H9 (cell line): ENCODE results near the gene ICE1. TPM values are rescaled to one million over a fixed set of nuclear protein-coding genes. Genes with fewer than 3 reads are reported as not detected.

Experiments used
- DNase-seq: peaks from one replicate; pipeline ENCODE4 v3.0.0-alpha.2; 2017
- H2AFZ ChIP-seq: one replicate; pipeline ENCODE4 v1.6.1; 2013; ENCODE audit warnings: mild to moderate bottlenecking, low read length, control low read depth, moderate library complexity
- H2AK5ac ChIP-seq: 2 replicates; pipeline ENCODE4 v1.6.1; 2013; ENCODE audit warnings: low read length, control low read depth, mixed read lengths; ENCODE audit not compliant: insufficient read length
- H2BK120ac ChIP-seq: one replicate; pipeline ENCODE4 v1.6.1; 2013; ENCODE audit warnings: low read depth, mild to moderate bottlenecking, low read length, control low read depth, inconsistent platforms; ENCODE audit not compliant: poor library complexity, severe bottlenecking
- H2BK12ac ChIP-seq: 2 replicates; pipeline ENCODE4 v1.6.1; 2013; ENCODE audit warnings: low read length, control low read depth, mixed read lengths, low read depth; ENCODE audit not compliant: insufficient read length
- H2BK15ac ChIP-seq: 2 replicates; pipeline ENCODE4 v1.6.1; 2013; ENCODE audit warnings: low read depth, low read length, control low read depth
- H2BK20ac ChIP-seq: one replicate; pipeline ENCODE4 v1.6.1; 2013; ENCODE audit warnings: low read depth, mild to moderate bottlenecking, low read length, control low read depth, inconsistent platforms; ENCODE audit not compliant: poor library complexity, severe bottlenecking
- H2BK5ac ChIP-seq: 2 replicates; pipeline ENCODE4 v1.6.1; 2013; ENCODE audit warnings: low read length, control low read depth, mixed read lengths; ENCODE audit not compliant: insufficient read length
- H3K14ac ChIP-seq: 2 replicates; pipeline ENCODE4 v1.6.1; 2013; ENCODE audit warnings: low read length, control low read depth; ENCODE audit not compliant: insufficient read depth
- H3K18ac ChIP-seq: 2 replicates; pipeline ENCODE4 v1.6.1; 2013; ENCODE audit warnings: low read depth, mild to moderate bottlenecking, mixed read lengths, low read length, control low read depth; ENCODE audit not compliant: insufficient read length
- H3K23ac ChIP-seq: 2 replicates; pipeline ENCODE4 v1.6.1; 2013; ENCODE audit warnings: low read length, control low read depth, mixed read lengths, low read depth; ENCODE audit not compliant: insufficient read length
- H3K23me2 ChIP-seq: 2 replicates; pipeline ENCODE4 v1.6.1; 2013; ENCODE audit warnings: low read depth, mild to moderate bottlenecking, mixed read lengths, low read length, control low read depth; ENCODE audit not compliant: insufficient read length, poor library complexity, severe bottlenecking
- H3K27ac ChIP-seq: 2 replicates; pipeline ENCODE4 v1.5.1; 2013; ENCODE audit warnings: low read length, control low read depth, mixed read lengths, low read depth; ENCODE audit not compliant: insufficient read length
- H3K27me3 ChIP-seq: 2 replicates; pipeline ENCODE4 v1.6.1; 2013; ENCODE audit warnings: low read length, control low read depth, inconsistent platforms; ENCODE audit not compliant: insufficient read depth
- H3K4ac ChIP-seq: 2 replicates; pipeline ENCODE4 v1.6.1; 2013; ENCODE audit warnings: low read depth, mild to moderate bottlenecking, control low read depth, inconsistent platforms, low read length, moderate library complexity
- H3K4me1 ChIP-seq: 2 replicates; pipeline ENCODE4 v1.6.1; 2013; ENCODE audit warnings: low read length, control low read depth, inconsistent platforms; ENCODE audit not compliant: insufficient read depth
- H3K4me2 ChIP-seq: 2 replicates; pipeline ENCODE4 v1.6.1; 2013; ENCODE audit warnings: low read length, control low read depth, mixed read lengths; ENCODE audit not compliant: insufficient read length, insufficient read depth
- H3K56ac ChIP-seq: 2 replicates; pipeline ENCODE4 v1.6.1; 2013; ENCODE audit warnings: low read depth, mild to moderate bottlenecking, mixed read lengths, low read length, control low read depth; ENCODE audit not compliant: insufficient read length
- H3K79me1 ChIP-seq: 2 replicates; pipeline ENCODE4 v1.6.1; 2013; ENCODE audit warnings: low read depth, mild to moderate bottlenecking, moderate library complexity, low read length, control low read depth, inconsistent platforms; ENCODE audit not compliant: insufficient read depth, poor library complexity, severe bottlenecking
- H3K79me2 ChIP-seq: 2 replicates; pipeline ENCODE4 v1.6.1; 2013; ENCODE audit warnings: low read length, control low read depth, inconsistent platforms; ENCODE audit not compliant: insufficient read depth
- H3K9ac ChIP-seq: 2 replicates; pipeline ENCODE4 v1.6.1; 2013; ENCODE audit warnings: low read length, control low read depth, mixed read lengths; ENCODE audit not compliant: insufficient read length; ENCODE audit errors: extremely low read depth
- H3K9me3 ChIP-seq: one replicate; pipeline ENCODE4 v1.6.1; 2013; ENCODE audit warnings: low read depth, low read length, inconsistent platforms; ENCODE audit not compliant: control insufficient read depth
- H3T11ph ChIP-seq: one replicate; pipeline ENCODE4 v1.6.1; 2013; ENCODE audit warnings: mild to moderate bottlenecking, low read length, control low read depth, inconsistent platforms
- H4K20me1 ChIP-seq: one replicate; pipeline ENCODE4 v1.6.1; 2013; ENCODE audit not compliant: control insufficient read depth, insufficient read length, insufficient read depth
- H4K5ac ChIP-seq: 2 replicates; pipeline ENCODE4 v1.6.1; 2013; ENCODE audit warnings: low read depth, mild to moderate bottlenecking, mixed read lengths, low read length, control low read depth; ENCODE audit not compliant: insufficient read length
- H4K8ac ChIP-seq: replicated peaks from 2 replicates; pipeline ENCODE4 v1.6.1; 2013; ENCODE audit warnings: low read length, control low read depth, mixed read lengths, low read depth; ENCODE audit not compliant: insufficient read length
- H4K91ac ChIP-seq: 2 replicates; pipeline ENCODE4 v1.6.1; 2013; ENCODE audit warnings: low read depth, mild to moderate bottlenecking, moderate library complexity, mixed read lengths, low read length, control low read depth; ENCODE audit not compliant: insufficient read length
- H3K27ac Mint-ChIP-seq, 3 experiments: 2 replicates in 2 of 3; 3 replicates in 1 of 3; pipeline ENCODE4 v1.8.0; 2020 to 2021; ENCODE audit warnings: mixed read lengths in 3 of 3, mild to moderate bottlenecking in 1 of 3, moderate library complexity in 1 of 3
- H3K27me3 Mint-ChIP-seq: 2 replicates; pipeline ENCODE4 v1.8.0; 2021; ENCODE audit warnings: low read depth, mild to moderate bottlenecking, moderate library complexity, mixed read lengths
- H3K36me3 Mint-ChIP-seq, 3 experiments: 2 replicates in 2 of 3; 3 replicates in 1 of 3; pipeline ENCODE4 v1.8.0; 2020 to 2021; ENCODE audit warnings: low read depth in 3 of 3, mixed read lengths in 3 of 3; ENCODE audit not compliant: insufficient read depth in 1 of 3
- H3K4me1 Mint-ChIP-seq, 2 experiments: 2 replicates each; pipeline ENCODE4 v1.8.0; 2020; ENCODE audit warnings: mixed read lengths in 2 of 2
- H3K4me3 Mint-ChIP-seq, 2 experiments: 2 replicates in 1 of 2; 3 replicates in 1 of 2; pipeline ENCODE4 v1.8.0; 2020 to 2021; ENCODE audit warnings: mild to moderate bottlenecking in 2 of 2, mixed read lengths in 2 of 2, moderate library complexity in 1 of 2
- H3K9me3 Mint-ChIP-seq, 2 experiments: 2 replicates in 1 of 2; 3 replicates in 1 of 2; pipeline ENCODE4 v1.8.0; 2020; ENCODE audit warnings: mild to moderate bottlenecking in 2 of 2, mixed read lengths in 2 of 2, moderate library complexity in 1 of 2
- CTCF ChIP-seq: fragments of 200-600 bp; sonication (generic); conservative IDR thresholded peaks from 3 replicates; pipeline ENCODE4 v1.8.0; 2021; ENCODE audit warnings: antibody characterized with exemption, mild to moderate bottlenecking
- WGBS: extraction: QIAGEN DNeasy Blood & Tissue Kit; methylation state at CpG from one replicate; pipeline ENCODE4 v1.1.7; 2013; ENCODE audit warnings: missing lambda C conversion rate, low lambda C conversion rate, mixed read lengths; ENCODE audit not compliant: insufficient read length; ENCODE audit errors: extremely low coverage; 5-methylcytosine and 5-hydroxymethylcytosine counted together
- total RNA-seq: library from RNA; stranded (reverse); gene quantifications from 2 replicates; pipeline ENCODE4 v1.2.1, GENCODE V29; 2021

The ICE1 gene
- total RNA-seq, 1 experiment from 2014 or later = 45.1 TPM

- Histone ChIP-seq H3K4me2 (no peak overlapping the region), H2AFZ (no peak overlapping the region), H2BK20ac (no peak overlapping the region), H4K91ac (no peak overlapping the region), H3K18ac (no peak overlapping the region), H3K14ac (no peak overlapping the region), H3K4ac (no peak overlapping the region), H2BK12ac (no peak overlapping the region), H2BK15ac (no peak overlapping the region), H3K9me3 (no peaks in the 10 kb centered on the region), H3K27me3 (no peaks in the 10 kb centered on the region), H3T11ph (no peak overlapping the region), H4K20me1 (no peaks in the 10 kb centered on the region), H3K23me2 (no peaks in the 10 kb centered on the region), H4K5ac (no peak overlapping the region), H4K8ac (no peak overlapping the region), H2BK120ac (no peak overlapping the region), H2BK5ac (no peak overlapping the region), H3K79me2 (no peaks in the 10 kb centered on the region), H3K4me1 (peaks cover 9% of the 10 kb centered on the region), H3K27ac (no peak overlapping the region), H3K9ac (no peak overlapping the region), H2AK5ac (no peak overlapping the region), H3K23ac (no peak overlapping the region), H3K56ac (no peak overlapping the region), H3K79me1 (no peaks in the 10 kb centered on the region)
- H3K4me3 Mint-ChIP-seq = no peak overlapping the region
- H3K27ac Mint-ChIP-seq = no peak overlapping the region
- H3K4me1 Mint-ChIP-seq = peaks cover 40 to 56% of the 10 kb centered on the region in 2 experiments
- H3K27me3 Mint-ChIP-seq = peaks cover 10% of the 10 kb centered on the region
- H3K36me3 Mint-ChIP-seq = no peaks in the 10 kb centered on the region; a peak in 1 of 7 replicates
- DNase-seq = no peak
- no CpG with 5 or more reads among the region's 3 CpGs for WGBS
- TF ChIP-seq CTCF = no peak
- H3K9me3 Mint-ChIP-seq = peaks cover 0 to 3% of the 10 kb centered on the region in 2 experiments; a peak in 3 of 5 replicates
Observed at GRCh38 chr5:5539590-5539989, 117.1 kb downstream of the ICE1 start.
